ENCODE data around the gene ITPR2.
"Not testable (repeated sequence)": the region's sequence is repeated elsewhere in the genome, so short reads cannot be mapped to it uniquely, and the experiment has no call there.

The ITPR2 gene

GRCh38 chr12:26730481-26731350 lies 102.3 kb downstream of the ITPR2 start:
- DNase-seq (ENCODE audit: low read depth): no peak

GRCh38 chr12:26729137-26729671 lies 103.8 kb downstream of the ITPR2 start:
- DNase-seq (ENCODE audit: low read depth): not testable (repeated sequence)

DNA sequence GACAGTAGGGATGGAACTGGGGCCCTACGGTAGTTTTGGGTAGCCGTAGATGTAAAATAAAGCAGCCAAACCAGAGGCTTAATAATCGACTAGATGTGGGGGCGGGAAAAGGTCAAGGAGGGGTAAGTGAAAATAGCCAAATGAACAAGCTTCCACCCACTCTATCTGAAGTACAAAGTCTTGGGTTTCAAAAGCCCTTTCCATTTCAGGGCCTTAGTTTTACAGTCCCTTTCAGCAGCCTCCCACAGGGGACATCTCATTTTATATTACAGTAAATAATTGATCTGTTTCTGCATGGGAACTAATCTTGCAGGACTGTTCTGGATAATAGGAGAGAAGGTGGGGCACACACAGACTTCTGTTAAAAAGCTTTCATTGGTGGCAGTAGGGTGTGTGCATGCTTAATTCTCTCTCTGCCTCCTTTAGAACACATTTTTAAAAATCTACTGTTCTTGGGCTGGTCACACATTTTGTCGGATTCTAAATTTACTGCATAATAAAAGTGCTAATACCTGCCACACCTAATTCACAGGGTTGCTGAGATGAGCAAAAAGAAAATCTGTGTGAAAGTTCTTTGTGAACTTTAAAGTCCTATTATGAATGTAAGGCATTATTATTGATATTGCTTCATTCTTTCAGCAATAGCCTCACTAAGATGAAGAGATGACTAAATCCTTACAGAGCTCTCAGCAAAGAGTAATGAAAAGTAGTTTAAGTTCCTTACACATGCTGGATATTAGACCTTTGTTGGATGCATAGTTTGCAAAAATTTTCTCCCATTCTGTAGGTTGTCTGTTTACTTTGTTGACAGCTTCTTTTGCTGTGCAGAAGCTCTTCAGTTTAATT lies 104.6 kb downstream of the ITPR2 start:
- DNase-seq (ENCODE audit: low read depth): no peak

DNA sequence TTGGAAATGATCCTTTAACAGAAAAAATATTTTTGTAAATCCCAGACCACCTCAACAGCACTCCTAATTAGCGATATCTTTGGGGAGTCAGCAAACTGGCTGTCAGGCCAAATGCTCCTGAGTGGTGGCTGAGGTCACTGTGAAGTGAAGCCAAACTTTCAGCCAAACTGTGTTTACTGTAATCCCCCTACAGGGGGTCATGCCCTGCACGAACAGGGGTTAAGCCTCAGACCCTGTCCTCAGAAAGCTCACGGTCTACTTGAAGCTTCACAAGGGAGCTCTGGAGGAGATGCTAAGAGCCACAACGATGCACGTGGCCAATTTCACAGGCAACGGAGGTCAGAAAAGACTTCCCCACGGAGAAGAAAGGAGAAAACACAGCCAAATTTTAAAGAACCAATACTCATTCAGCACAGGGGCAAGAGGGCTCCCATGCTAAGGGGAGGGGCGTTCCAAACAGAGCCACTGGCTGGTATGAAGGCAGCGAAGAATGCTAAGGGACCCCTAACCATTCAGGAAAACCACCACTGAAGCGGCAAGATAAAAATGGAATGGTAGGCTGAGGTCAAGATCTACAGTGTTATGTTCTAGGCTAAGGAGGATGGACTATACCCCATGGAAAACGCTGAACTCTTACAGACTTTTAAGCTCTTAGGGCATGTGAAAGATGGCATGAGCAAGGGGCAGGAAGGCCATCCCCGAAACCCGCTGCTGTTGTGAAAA lies 105.4 kb downstream of the ITPR2 start:
- DNase-seq (ENCODE audit: low read depth): no peak

- DNase-seq (ENCODE audit: low read depth): no peak
Measured at GRCh38 chr12:26726956-26727355, 106.0 kb downstream of the ITPR2 start.

GRCh38 chr12:26725276-26725916 lies 107.6 kb downstream of the ITPR2 start:
- no peak for DNase-seq (ENCODE audit: low read depth)

GRCh38 chr12:26724309-26724702 lies 108.7 kb downstream of the ITPR2 start:
- DNase-seq (ENCODE audit: low read depth): no peak

GRCh38 chr12:26723379-26724308 lies 109.3 kb downstream of the ITPR2 start:
- DNase-seq (ENCODE audit: low read depth): no peak

DNA sequence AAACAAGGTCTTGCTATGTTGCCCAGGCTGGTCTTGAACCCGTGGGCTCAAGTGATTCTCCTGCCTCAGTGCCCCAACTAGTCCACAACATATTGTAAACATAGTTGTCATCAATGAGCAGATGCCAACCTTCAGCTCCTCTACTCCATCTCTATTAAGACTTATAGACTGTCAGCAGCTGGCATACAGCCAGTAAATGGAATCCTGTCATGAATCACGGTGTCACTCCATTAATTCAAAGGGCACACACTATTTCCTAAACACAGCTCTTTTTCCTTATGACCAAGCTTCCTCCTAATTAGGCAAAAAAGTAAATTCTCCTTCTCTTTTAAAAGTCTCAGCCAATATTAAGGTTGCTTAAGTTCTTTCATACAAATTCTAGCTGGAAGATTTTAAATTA lies 111.2 kb downstream of the ITPR2 start:
- no peak for DNase-seq (ENCODE audit: low read depth)

- no peak for DNase-seq (ENCODE audit: low read depth)
Measured at GRCh38 chr12:26719852-26720251, 113.1 kb downstream of the ITPR2 start.

DNA sequence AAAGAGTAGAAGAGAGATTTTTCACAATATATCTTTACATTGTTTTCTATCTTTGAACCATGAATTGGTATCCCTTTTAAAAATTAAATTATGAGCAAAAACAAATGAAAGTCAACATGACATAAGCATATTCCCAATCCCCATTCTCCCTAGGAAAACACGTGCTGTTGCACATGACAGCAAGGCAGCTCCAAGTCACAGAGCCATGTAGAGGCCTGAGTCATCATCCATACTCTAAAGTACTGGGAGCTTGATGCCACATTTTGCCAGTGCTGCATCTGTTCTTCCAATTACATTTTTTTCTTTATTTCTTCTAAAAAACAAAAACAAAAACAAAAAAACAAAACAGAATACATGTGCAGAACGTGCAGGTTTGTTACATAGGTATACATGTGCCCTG lies 115.2 kb downstream of the ITPR2 start:
- no peak for DNase-seq (ENCODE audit: low read depth)

DNA sequence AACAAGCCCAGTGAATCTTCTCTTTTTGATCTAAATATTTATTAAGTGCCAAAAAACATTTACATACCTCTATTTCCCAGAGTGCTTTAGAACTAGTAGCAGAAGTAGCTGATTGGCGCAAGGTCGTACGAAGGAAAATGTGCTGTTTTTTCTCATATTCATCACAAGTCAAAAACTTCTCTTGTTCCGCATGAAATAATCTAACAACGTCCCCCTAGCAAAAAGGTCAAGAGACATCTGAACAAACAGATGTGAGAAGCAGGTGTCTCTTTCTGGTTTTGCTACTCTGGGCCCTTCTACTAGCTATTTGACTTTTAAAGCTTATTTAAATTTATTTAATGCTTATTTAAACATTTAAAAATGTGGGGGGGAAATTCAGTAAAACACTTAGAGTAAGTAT lies 117.8 kb downstream of the ITPR2 start:
- DNase-seq (ENCODE audit: low read depth): no peak

DNA sequence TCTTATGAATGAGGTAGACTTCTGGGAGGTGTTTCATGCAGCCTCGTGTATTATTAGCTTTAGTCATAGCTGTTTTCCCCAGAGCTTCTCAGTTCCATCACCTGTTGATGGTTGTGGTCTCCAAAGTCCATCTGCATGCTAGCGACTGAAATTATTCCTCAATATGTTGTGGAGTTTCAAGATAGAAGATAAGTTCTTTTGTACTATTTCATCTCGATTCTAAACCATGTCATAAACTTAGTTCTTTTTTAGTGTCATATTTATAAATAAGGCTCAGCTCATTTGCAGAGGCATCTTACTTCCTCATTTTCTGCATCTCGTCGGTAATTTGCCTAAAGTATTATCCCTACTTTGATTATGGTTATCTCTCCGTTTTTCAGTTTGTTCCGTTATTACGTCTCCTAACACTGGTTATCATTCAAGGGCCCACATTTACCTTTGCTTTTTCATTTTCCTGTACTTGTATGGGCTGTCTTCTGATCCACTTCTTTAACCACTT lies 119.1 kb downstream of the ITPR2 start:
- DNase-seq (ENCODE audit: low read depth): no peak

GRCh38 chr12:26712892-26713291 lies 120.1 kb downstream of the ITPR2 start:
- DNase-seq (ENCODE audit: low read depth): no peak

GRCh38 chr12:26711569-26711968 lies 121.4 kb downstream of the ITPR2 start:
- DNase-seq (ENCODE audit: low read depth): no peak

GRCh38 chr12:26711072-26711471 lies 121.9 kb downstream of the ITPR2 start:
- no peak for DNase-seq (ENCODE audit: low read depth)

GRCh38 chr12:26705851-26706250 lies 127.1 kb downstream of the ITPR2 start:
- DNase-seq (ENCODE audit: low read depth): no peak

GRCh38 chr12:26704684-26705460 lies 128.1 kb downstream of the ITPR2 start:
- DNase-seq (ENCODE audit: low read depth): no peak

- DNase-seq (ENCODE audit: low read depth): no peak
Measured at GRCh38 chr12:26704214-26704613, 128.8 kb downstream of the ITPR2 start.

- no peak for DNase-seq (ENCODE audit: low read depth)
Measured at GRCh38 chr12:26702741-26703140, 130.3 kb downstream of the ITPR2 start.

Data from activated T-helper 1 cell treated with Interleukin-2 at 50 U/mL for 16 hours (primary cell).